PC-9 (cell line): ENCODE measurements around the gene VAV2. TPM values are rescaled to one million over a fixed set of nuclear protein-coding genes. Genes with fewer than 3 reads are reported as not detected.
A peak's percentile ranks its signal among the peaks of the same experiment; 100 is the strongest.

Source experiments
- BruUV-seq: library from RNA; stranded (reverse); fragments of 400-500 nt; replicated peaks from 2 replicates; lab custom pipeline; 2021; lab: Mats Ljungman, UMichigan
- CTCF ChIA-PET: fragments of 300-600 bp; sonication (Branson Sonifier 250); formaldehyde crosslinking; loops from one replicate; lab custom pipeline; 2022; ENCODE audit warnings: antibody characterized with exemption; lab: Charles Lee
- POLR2A ChIA-PET: fragments of 300-600 bp; sonication (Branson Sonifier 250); formaldehyde crosslinking; loops from one replicate; lab custom pipeline; 2022; ENCODE audit warnings: antibody characterized with exemption; ENCODE audit not compliant: unreplicated experiment; lab: Charles Lee
- DNase-seq, 2 experiments: peaks; one replicate each; pipeline versions ENCODE4 v3.0.0 to v3.0.0-alpha.2; 2015 to 2022; ENCODE audit warnings: mixed read lengths in 1 of 2
- H2AFZ ChIP-seq: fragments of 200-600 bp; sonication (generic); 2 replicates; pipeline ENCODE4 v1.8.1; 2017; ENCODE audit warnings: antibody characterized with exemption
- H3F3A ChIP-seq: fragments of 200-600 bp; sonication (generic); 2 replicates; pipeline ENCODE4 v1.8.1; 2017; ENCODE audit warnings: antibody characterized with exemption, mild to moderate bottlenecking, low read depth; ENCODE audit not compliant: insufficient read depth
- H3K27ac ChIP-seq: fragments of 200-600 bp; sonication (generic); 2 replicates; pipeline ENCODE4 v1.6.1; 2016; ENCODE audit warnings: mixed run types
- H3K27me3 ChIP-seq: fragments of 200-600 bp; sonication (generic); 2 replicates; pipeline ENCODE4 v1.6.1; 2016; ENCODE audit warnings: low read depth, mixed run types; ENCODE audit not compliant: insufficient read depth
- H3K36me3 ChIP-seq: fragments of 200-600 bp; sonication (generic); 2 replicates; pipeline ENCODE4 v1.6.1; 2016; ENCODE audit warnings: low read depth, mixed run types
- H3K4me1 ChIP-seq: fragments of 200-600 bp; sonication (generic); replicated peaks from 2 replicates; pipeline ENCODE4 v1.6.1; 2016; ENCODE audit warnings: mixed run types; ENCODE audit not compliant: insufficient read depth
- H3K4me2 ChIP-seq: fragments of 200-600 bp; sonication (generic); 2 replicates; pipeline ENCODE4 v1.6.1; 2017; ENCODE audit warnings: mixed run types
- H3K4me3 ChIP-seq: fragments of 200-600 bp; sonication (generic); 2 replicates; pipeline ENCODE4 v1.6.1; 2016; ENCODE audit warnings: mixed run types
- H3K79me2 ChIP-seq: fragments of 200-600 bp; sonication (generic); 2 replicates; pipeline ENCODE4 v1.6.1; 2017; ENCODE audit warnings: low read depth, mixed run types
- H3K9me2 ChIP-seq: fragments of 200-600 bp; sonication (generic); 2 replicates; pipeline ENCODE4 v1.8.1; 2017; ENCODE audit warnings: mild to moderate bottlenecking; ENCODE audit not compliant: insufficient read depth
- H3K9me3 ChIP-seq: fragments of 200-600 bp; sonication (generic); 2 replicates; pipeline ENCODE4 v1.8.1; 2016; ENCODE audit warnings: low read depth; ENCODE audit not compliant: insufficient read depth
- H4K20me1 ChIP-seq: fragments of 200-600 bp; sonication (generic); 2 replicates; pipeline ENCODE4 v1.8.1; 2017; ENCODE audit not compliant: insufficient read depth
- CTCF ChIP-seq: fragments of 200-600 bp; sonication (generic); conservative IDR thresholded peaks from 2 replicates; pipeline ENCODE4 v1.6.1; 2017; ENCODE audit warnings: mixed run types, antibody characterized with exemption, mild to moderate bottlenecking, moderate library complexity
- EZH2 ChIP-seq: fragments of 200-600 bp; sonication (generic); IDR thresholded peaks from 2 replicates; pipeline ENCODE4 v1.8.0; 2017; ENCODE audit warnings: antibody characterized with exemption, low read depth
- intact Hi-C: fragments of 100-400 bp; cut with micrococcal nuclease; formaldehyde crosslinking; loops from one replicate; pipeline ENCODE4 v1.10.0; 2022; ENCODE audit not compliant: unreplicated experiment
- total RNA-seq: library from RNA; stranded (reverse); gene quantifications from 2 replicates; pipeline ENCODE4 v1.2.3, GENCODE V29; 2021

Gene VAV2
- total RNA-seq, 1 experiment from 2014 or later, result 36.5 TPM

DNA sequence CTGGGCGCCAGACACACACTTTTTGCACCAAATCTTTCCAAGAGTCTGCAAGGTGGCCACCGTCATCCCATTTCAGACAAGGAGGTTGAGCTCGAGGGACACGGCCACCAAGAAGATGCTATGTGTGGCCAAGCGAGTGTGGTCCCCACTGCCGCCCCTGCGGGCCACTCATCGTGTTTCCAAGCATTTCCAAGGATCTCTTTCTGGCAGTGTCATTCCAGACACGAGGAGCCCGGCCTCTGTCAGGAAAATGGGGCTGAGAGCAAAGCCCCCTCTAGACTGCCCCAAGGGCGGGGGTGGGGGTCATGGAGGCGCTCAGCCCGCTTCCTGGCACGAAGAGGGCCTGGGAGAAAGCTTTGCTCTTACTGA is 10.6 kb downstream of the VAV2 start:
- Histone ChIP-seq H3K27ac (no peak overlapping the region), H4K20me1 (peaks cover 75% of the 10 kb centered on the region), H3K4me2 (no peak overlapping the region), H3K4me1 (no peaks in the 10 kb centered on the region), H3K9me2 (no peaks in the 10 kb centered on the region), H3K79me2 (peaks cover 40% of the 10 kb centered on the region), H2AFZ (no peak overlapping the region), H3K27me3 (no peaks in the 10 kb centered on the region), H3K9me3 (no peaks in the 10 kb centered on the region), H3F3A (no peaks in the 10 kb centered on the region), H3K4me3 (no peak overlapping the region), H3K36me3 (no peaks in the 10 kb centered on the region)
- DNase-seq, result no peak
- TF ChIP-seq EZH2 (no peak), CTCF (no peak)
- ChIA-PET CTCF (no interaction called here), POLR2A (interaction anchor here (0.6 kb wide), 1 partner anchor 22 kb away, joined by 3 read pairs; no protein-coding TSS in a partner anchor)
- no TSS peak for BruUV-seq
- intact Hi-C loops, result no loop called here

GRCh38 chr9:133980864-133981588 is 11.1 kb downstream of the VAV2 start:
- TF ChIP-seq CTCF (no peak), EZH2 (no peak)
- H3K36me3 ChIP-seq, result no peaks in the 10 kb centered on the region
- no peaks in the 10 kb centered on the region for H3K9me2 ChIP-seq
- no peaks in the 10 kb centered on the region for H3K27me3 ChIP-seq
- no peak overlapping the region for H3K4me2 ChIP-seq
- intact Hi-C loops, result no loop called here
- no peak overlapping the region for H3K4me3 ChIP-seq
- H3F3A ChIP-seq, result no peaks in the 10 kb centered on the region
- ChIA-PET CTCF (interaction anchor here (0.6 kb wide), 1 partner anchor 28 kb away, joined by 3 read pairs; no protein-coding TSS in a partner anchor), POLR2A (interaction anchor here (0.6 kb wide), 1 partner anchor 22 kb away, joined by 3 read pairs; no protein-coding TSS in a partner anchor)
- BruUV-seq, result no TSS peak
- H2AFZ ChIP-seq, result no peak overlapping the region
- H3K4me1 ChIP-seq, result no peaks in the 10 kb centered on the region
- DNase-seq, result no peak
- no peaks in the 10 kb centered on the region for H3K9me3 ChIP-seq
- H3K79me2 ChIP-seq, result peaks cover 39% of the 10 kb centered on the region
- H4K20me1 ChIP-seq, result peaks cover 75% of the 10 kb centered on the region
- no peak overlapping the region for H3K27ac ChIP-seq

- Histone ChIP-seq H3K79me2 (peaks cover 39% of the 10 kb centered on the region), H3K27me3 (no peaks in the 10 kb centered on the region), H3K4me3 (no peak overlapping the region), H3F3A (no peaks in the 10 kb centered on the region), H3K27ac (no peak overlapping the region), H2AFZ (no peak overlapping the region), H3K9me2 (no peaks in the 10 kb centered on the region), H3K36me3 (no peaks in the 10 kb centered on the region), H4K20me1 (peaks cover 73% of the 10 kb centered on the region), H3K9me3 (no peaks in the 10 kb centered on the region), H3K4me1 (no peaks in the 10 kb centered on the region), H3K4me2 (no peak overlapping the region)
- TF ChIP-seq EZH2 (no peak), CTCF (no peak)
- intact Hi-C loops, result no loop called here
- CTCF ChIA-PET, result interaction anchor here (0.6 kb wide), 1 partner anchor 27 kb away, joined by 3 read pairs; no protein-coding TSS in a partner anchor
- no TSS peak for BruUV-seq
- POLR2A ChIA-PET, result no interaction called here
- DNase-seq, result peak in 1 of 2 experiments; percentile 37
Observed at GRCh38 chr9:133979921-133980863, 11.9 kb downstream of the VAV2 start.
